HFF-Myc (cell line): ENCODE results near the gene ACOX2.
A peak's percentile ranks its signal among the peaks of the same experiment; 100 is the strongest.

Source experiments
- DNase-seq: peaks from one replicate; pipeline ENCODE4 v3.0.0-alpha.2; 2011; ENCODE audit warnings: low read depth; ENCODE audit errors: extremely low read depth
- H3K4me3 ChIP-seq: replicated peaks from 2 replicates; pipeline ENCODE4 v1.5.1; 2011; ENCODE audit warnings: low read depth, mild to moderate bottlenecking, control low read depth, low read length
- CTCF ChIP-seq: IDR thresholded peaks from 2 replicates; pipeline ENCODE4 v1.5.1; 2012; ENCODE audit warnings: mild to moderate bottlenecking, low read depth, low read length, control low read depth; ENCODE audit errors: missing control alignments

The ACOX2 gene

GRCh38 chr3:58464866-58465265 lies 72.1 kb downstream of the ACOX2 start:
- H3K4me3 ChIP-seq, result no peak overlapping the region
- no peak for DNase-seq
- no peak for TF ChIP-seq CTCF

DNA sequence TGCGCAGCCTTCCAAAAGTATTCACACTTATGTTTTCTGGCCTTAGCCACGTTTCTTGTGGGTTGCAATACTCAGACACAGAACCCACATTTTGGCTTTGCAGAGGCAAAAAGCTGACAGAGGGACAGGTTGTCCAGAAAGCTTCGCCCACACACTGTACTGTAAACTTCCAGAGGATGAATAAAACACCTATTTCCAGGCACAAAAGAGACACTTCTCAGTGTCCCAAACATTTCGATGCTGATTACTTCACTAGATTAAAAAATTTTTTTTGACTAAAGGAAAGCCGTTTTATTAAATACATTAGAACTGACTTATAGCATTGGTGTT lies 73.1 kb downstream of the ACOX2 start:
- TF ChIP-seq CTCF, result no peak
- DNase-seq, result no peak

DNA sequence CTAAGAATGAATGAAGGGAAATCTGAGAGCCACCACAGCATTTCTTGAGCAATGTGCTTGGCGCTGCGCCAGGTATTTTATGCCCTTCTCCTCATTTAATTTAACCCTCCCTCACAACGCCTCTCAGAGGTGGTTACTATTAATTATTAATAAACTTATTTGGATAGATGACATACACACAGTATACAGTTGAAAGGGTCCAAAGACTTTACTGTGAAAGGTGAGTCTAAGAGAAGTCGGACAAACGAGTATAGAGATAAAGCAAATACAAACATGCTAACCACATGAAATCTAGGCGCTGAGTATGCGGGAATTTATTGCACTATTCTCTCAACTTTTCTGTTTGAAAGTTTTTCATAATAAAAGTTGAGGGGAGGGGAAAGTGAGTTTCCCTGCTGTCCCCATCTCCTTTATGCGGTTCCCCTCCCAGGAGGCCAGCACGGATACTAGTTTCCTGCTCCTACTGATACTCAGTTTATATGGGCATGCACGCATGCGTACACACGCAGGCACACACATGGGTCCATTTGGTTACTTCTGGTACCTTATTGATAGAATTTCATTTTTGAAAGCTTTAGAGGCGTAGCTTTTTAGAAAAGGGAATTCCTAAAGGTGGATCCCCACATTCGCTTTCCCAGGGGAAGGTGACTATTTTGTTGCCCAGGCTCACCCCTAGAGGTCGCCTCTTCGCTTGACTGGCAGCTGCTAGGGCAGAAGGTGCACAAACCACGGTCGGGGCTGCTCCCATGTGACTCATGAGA lies 73.6 kb downstream of the ACOX2 start:
- peak; percentile 58 for DNase-seq
- H3K4me3 ChIP-seq, result no peak overlapping the region
- peak; percentile 88 for TF ChIP-seq CTCF

More for the DNA sequence above, 73.1 kb downstream of the ACOX2 start:
- no peak overlapping the region for H3K4me3 ChIP-seq

DNA sequence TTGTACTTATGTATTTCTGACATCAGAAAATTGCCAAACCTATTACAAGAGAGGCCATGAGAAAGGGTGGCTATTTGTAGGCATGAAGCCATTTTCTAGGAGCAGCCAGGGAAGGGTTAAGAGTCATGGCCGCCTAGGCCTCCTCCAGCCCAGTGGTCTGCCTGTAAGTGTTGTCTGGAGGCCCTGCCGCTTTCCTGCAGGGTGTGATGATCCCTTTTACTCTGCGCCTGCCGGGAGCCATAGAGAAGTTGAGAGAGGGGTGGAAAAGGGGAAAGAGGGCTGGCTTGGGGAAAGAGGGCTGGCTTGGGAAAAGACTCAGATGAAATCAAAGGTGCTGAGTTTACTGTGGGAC lies 74.2 kb downstream of the ACOX2 start:
- DNase-seq, result no peak
- no peak for TF ChIP-seq CTCF
- H3K4me3 ChIP-seq, result no peak overlapping the region

DNA sequence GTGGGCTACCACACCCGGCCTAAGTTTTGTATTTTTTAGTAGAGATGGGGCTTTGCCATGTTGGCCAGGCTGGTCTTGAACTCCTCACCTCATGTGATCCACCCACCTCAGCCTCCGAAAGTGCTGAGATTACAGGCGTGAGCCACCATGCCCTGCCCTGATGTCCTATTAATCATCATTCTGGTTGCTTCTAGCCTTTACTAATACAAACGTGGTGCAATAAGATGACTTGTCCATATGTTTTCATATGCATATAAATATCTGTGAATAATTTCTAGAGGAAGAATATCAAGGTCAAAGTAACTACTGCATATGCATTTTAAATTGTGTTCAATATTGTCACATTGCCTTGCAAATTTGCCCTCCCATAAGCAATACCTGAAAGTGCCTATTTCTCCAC lies 77.8 kb downstream of the ACOX2 start:
- no peak for DNase-seq
- no peak for TF ChIP-seq CTCF

More for the DNA sequence above, 77.8 kb downstream of the ACOX2 start:
- H3K4me3 ChIP-seq, result no peak overlapping the region
